ENCODE measurements around the gene CEP63.
A peak's percentile ranks its signal among the peaks of the same experiment; 100 is the strongest.

CEP63 gene

DNA sequence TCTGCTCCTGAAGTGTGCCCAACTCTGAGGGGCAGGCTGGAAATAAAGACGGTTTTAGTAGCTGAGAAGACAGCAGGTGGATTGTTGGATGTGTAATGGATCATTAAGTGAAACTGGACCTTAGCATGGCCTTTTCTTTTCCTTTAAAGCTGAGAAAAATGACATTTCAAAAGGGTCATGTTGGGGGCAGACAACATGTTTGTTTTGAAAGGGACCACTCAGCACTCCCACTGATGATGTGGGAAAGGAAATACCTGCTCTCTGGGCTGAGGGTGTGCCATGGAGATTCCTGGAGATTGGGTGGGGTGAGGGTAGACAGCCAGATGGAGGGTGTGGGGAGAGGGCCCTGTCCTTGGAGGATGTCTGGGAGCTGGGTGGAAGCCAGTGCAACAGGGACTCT, 38.5 kb upstream of the CEP63 start:
- TF ChIP-seq ZFX (IDR thresholded peaks at IDR 0.05) = no peak; the same call in 1 of the 2 replicates
- TF ChIP-seq, protein P1, sequence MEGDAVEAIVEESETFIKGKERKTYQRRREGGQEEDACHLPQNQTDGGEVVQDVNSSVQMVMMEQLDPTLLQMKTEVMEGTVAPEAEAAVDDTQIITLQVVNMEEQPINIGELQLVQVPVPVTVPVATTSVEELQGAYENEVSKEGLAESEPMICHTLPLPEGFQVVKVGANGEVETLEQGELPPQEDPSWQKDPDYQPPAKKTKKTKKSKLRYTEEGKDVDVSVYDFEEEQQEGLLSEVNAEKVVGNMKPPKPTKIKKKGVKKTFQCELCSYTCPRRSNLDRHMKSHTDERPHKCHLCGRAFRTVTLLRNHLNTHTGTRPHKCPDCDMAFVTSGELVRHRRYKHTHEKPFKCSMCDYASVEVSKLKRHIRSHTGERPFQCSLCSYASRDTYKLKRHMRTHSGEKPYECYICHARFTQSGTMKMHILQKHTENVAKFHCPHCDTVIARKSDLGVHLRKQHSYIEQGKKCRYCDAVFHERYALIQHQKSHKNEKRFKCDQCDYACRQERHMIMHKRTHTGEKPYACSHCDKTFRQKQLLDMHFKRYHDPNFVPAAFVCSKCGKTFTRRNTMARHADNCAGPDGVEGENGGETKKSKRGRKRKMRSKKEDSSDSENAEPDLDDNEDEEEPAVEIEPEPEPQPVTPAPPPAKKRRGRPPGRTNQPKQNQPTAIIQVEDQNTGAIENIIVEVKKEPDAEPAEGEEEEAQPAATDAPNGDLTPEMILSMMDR (conservative IDR thresholded peaks at IDR 0.05) = no peak
- no peak overlapping the region for H3K27ac ChIP-seq

DNA sequence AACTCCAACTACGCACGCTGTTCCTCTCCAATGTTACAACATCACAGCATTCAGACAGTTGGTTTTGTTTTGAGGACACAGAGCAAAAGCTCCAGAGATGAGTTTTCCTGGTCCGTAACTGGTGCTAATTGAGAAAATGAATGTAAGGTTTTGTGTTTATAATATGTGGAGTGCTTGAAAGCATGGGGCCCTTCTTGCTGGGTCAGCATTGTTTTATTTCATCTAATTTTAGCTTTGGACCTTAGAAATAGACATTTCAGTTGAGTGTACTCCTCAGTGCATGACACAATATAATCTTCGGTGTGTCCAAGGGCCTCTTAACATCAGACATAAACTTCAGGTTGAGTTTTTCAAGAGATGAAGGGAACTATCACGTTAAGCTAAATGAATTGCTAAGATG, 37.2 kb upstream of the CEP63 start:
- TF ChIP-seq, protein P1 (conservative IDR thresholded peaks at IDR 0.05) = no peak
- TF ChIP-seq ZFX (IDR thresholded peaks at IDR 0.05) = no peak
- no peak overlapping the region for H3K27ac ChIP-seq

DNA sequence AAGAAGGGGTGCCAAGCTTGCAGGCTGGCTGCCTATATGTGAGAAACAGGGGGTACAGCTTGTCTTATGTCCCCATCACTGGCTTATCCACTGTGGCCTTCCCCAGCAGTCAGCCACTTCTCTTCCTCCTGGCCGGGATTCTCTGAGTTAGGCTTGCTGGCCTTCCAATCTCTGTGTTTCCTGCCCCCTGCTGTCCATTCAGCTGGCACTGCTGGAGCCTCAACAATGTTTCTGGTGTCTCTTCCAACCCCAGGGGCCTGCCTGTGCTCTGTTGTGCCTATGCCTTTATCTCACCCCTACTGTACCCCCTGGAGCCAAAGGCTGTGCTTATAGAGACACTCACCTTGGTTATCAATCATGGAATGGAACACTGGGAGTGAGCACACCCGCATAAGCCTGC, 36.6 kb upstream of the CEP63 start:
- TF ChIP-seq, protein P1 (conservative IDR thresholded peaks at IDR 0.05) = peak; percentile 50
- TF ChIP-seq ZFX (IDR thresholded peaks at IDR 0.05) = no peak
- H3K27ac ChIP-seq = no peak overlapping the region

DNA sequence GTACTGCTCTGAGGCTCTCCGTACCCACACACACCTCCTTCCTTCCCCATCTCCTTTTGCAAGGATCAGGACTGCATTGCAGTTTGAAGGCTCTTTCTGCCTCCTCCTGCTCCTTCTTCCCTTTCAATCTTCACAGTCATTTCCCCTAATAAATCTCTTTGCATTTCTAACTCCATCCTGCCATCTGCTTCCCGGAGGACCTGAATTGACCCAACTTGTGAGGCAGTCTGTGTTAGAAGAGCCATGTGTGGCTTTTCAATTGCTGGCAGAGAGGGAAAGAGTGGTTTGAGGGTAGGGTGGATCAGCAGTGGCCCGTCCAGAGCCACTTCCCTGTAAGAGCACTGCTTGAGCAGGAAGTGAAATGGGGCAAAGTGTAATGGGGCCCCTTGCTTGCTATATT, 35.9 kb upstream of the CEP63 start:
- no peak overlapping the region for H3K27ac ChIP-seq
- no peak for TF ChIP-seq ZFX (IDR thresholded peaks at IDR 0.05)
- TF ChIP-seq, protein P1 (conservative IDR thresholded peaks at IDR 0.05) = no peak

DNA sequence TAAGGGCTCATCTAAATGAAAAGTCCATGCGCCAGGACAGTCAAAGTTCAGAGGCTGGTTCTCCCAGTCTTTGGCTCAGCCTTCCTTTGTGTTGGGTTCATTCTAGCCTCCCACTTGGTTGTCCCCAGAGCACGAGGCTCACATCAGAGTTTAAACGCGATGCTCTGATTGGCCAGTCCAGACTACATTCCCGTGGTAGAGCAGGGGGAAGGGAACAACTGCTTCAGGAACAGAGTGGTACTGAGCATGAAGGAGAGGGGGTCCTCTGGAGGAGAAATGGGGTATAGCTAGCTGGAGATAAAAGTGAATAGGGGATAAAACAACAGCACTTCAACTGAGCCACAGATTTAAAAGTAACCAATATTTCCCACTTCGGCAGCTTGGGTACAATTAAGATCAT, 32.2 kb upstream of the CEP63 start:
- TF ChIP-seq, protein P1 (conservative IDR thresholded peaks at IDR 0.05) = 0 out of 2 replicates have a peak, but pooled peaks have one; percentile 11
- TF ChIP-seq ZFX (IDR thresholded peaks at IDR 0.05) = no peak
- no peak overlapping the region for H3K27ac ChIP-seq

DNA sequence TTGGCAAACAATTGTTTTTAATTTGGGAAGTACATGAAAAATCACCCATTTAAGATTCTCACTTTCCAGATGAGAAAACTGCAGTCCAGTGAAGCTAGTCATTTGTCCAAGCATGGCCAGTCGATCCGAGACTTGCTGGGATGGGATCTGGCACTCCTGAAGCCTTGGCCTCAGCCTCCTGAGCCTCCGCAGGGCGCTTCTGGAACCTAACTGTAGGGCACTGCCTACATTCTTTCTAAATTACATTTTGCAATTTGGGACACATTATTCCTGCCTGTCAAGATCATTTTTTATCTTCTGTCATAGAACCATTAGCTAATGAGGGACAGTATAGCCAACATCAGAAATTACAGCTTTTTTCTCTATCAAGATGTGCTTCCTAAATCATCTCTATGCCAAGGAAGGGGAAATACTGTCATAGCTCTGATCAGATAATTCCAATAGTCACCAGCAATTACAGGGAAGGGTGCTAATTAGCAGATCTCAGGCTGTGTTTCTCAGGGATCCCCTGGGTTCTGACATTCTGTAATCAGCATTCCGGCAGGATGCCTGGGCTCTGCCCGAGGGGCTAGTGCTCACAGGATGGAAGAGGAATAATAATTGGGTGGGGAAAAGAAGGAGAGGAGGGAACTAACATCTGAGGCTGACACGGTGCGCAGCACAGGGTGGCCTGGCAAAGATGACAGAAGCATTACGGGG, 28.3 kb upstream of the CEP63 start:
- H3K27ac ChIP-seq = no peak overlapping the region
- TF ChIP-seq ZFX (IDR thresholded peaks at IDR 0.05) = no peak
- TF ChIP-seq, protein P1 (conservative IDR thresholded peaks at IDR 0.05) = no peak

DNA sequence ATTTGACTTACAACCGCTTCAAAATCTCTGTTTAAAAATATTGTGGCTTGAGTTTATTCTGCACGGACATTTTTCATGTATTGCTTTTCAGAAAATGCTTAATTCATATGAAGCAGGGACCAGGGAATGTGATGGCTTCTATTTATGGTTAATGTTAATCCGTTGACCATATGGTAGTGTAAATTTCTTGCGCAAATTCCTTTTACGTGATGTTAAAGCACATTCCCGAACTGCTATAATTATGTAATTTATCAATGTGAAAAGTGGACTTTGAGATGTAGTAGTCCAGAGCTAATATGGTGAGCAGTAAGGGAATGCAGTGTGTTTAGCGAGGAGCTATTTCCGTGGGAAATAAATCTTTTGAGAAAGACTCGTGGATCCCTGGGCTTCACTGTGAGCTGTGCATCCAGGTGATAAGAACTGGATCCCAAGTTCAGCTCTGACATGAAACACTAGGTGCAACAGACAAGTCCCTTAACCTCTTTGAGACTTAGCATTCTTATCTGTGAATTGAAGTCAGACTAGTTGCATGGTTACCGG, 27.4 kb upstream of the CEP63 start:
- H3K27ac ChIP-seq = no peak overlapping the region
- TF ChIP-seq, protein P1 (conservative IDR thresholded peaks at IDR 0.05) = no peak
- TF ChIP-seq ZFX (IDR thresholded peaks at IDR 0.05) = no peak

All from C4-2B (cell line).